ENCODE results near the gene ENTPD5.

- TF ChIP-seq CTCF (IDR thresholded peaks at IDR 0.05; ENCODE audit: low read length) (0 out of 2 replicates have a peak, but pooled peaks have one; percentile 18), EZH2 (IDR thresholded peaks at IDR 0.05; ENCODE audit: borderline replicate concordance, low read length) (no peak)
Measured at GRCh38 chr14:73949752-73950734, 69.0 kb downstream of the ENTPD5 start, which contains the start of the genes COQ6 and FAM161B.
